HuH-7 (cell line): ENCODE results near the gene KRT16.
"Not testable (repeated sequence)": the region's sequence is repeated elsewhere in the genome, so short reads cannot be mapped to it uniquely, and the experiment has no call there.

ENCODE experiments used
- DNase-seq: peaks from one replicate; pipeline ENCODE4 v3.0.0; 2011; ENCODE audit warnings: low spot score

The KRT16 gene

DNA sequence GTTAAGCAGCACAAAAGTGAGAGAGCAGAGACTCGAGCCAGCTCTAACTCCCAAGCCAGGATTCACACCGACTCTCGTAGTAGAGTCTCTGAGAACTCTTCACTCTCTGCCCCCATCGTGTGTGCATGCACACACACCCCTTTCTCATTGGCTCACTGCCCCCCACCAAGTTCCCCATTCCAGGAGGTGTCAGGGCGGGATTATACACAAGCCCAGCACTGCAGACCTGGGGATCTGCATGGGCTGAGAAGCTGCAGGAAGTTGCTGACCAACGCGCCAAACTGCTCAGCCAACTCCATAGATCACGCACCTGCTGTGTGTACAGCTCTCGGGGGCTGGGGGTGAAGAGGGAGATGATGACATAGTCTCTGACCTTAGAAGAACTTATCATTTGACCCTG, 2.2 kb upstream of the KRT16 start:
- not testable (repeated sequence) for DNase-seq

- no peak for DNase-seq
These were observed 1.5 kb upstream of the KRT16 start for GRCh38 chr17:41614098-41614497.

DNA sequence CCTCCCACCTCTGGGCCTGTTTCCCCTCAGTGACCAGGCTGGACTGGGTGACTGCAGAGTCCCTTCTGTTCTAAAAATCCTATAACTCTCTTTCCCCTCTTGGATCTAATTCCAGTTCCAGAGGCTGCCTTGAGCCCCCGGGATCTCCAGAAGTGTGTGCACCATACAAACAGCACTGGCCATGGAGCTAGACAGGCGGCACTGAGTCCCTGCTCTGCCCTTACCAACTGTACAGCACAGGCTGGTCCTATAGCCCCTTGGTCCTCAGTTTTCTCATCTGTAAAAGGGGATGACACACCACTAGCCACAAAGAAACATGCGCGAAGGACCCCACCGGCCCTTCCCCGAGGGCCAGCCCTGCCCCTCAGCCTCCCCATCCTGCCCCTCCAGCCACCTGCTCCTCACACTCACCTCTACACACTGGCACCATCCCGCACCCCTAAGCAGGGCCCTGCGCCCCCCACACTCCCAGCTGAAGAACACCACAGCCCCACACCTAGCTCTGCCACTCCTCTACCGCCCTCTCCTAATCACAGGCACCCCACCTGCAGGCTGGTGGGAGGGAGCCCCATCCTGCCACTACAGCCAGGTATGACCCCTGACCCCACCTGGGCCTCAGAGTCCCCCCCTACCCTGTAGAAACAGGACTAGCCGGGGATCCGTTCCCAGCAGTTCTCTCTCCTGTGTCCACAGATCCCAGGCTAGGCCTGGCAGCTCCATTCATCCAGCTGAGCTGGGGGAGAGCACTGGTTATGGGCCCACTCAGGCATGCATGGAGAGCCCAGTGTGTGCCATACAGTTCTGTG, 913 bp upstream of the KRT16 start:
- no peak for DNase-seq

DNA sequence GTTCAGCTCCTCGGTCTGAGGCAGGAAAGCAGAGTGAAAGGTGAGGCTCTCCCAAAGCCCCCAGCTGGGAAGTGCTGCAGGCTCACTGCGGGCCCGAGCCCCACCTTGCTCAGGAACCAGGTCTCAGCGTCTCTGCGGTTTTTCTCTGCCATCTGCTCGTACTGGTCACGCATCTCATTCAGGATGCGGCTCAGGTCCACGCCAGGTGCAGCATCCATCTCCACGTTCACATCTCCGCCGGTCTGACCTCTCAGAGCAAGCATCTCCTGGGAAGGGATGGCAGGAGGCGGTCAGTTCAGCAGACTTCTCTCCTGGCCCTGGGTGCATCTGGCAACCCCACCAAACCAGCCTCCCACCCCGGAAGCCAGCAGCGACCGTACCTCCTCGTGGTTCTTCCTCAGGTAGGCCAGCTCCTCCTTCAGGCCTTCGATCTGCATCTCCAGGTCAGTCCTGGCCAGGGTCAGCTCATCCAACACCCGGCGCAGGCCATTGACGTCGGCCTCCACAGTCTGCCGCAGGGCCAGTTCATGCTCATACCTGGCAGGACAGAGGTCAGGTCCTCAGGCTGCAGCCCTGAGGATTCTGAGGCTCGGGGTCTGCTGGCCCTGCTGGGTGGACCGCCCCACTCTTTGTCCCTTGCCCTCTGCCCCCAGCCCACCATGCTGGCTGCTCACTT, 1.5 kb downstream of the KRT16 start:
- DNase-seq: no peak

DNA sequence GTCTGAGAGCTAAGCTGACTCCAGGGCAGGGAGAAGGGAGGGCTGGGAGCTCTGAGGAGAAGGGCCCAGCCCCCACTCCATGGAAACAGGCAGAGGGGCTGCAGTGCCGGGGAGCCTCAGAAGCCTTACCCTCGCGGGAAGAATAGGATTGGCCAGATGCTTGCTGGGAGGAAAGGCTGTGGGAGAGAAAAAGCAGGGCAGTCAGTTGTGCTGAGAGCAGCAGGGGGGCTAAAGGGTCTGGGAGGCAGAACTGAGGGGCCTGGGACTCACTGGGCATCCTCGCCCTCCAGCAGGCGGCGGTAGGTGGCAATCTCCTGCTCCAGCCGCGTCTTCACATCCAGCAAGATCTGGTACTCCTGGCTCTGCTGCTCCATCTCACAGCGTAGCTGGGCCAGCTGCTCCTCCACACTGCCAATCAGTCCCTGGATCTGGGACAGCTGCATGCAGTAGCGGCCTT, 2.5 kb downstream of the KRT16 start:
- DNase-seq: not testable (repeated sequence)

- not testable (repeated sequence) for DNase-seq
These were observed 5.6 kb downstream of the KRT16 start for GRCh38 chr17:41606930-41607329.

- no peak for DNase-seq
These were observed 10.0 kb downstream of the KRT16 start for GRCh38 chr17:41602524-41602923.

- no peak for DNase-seq
These were observed 12.2 kb downstream of the KRT16 start for GRCh38 chr17:41600318-41600717.

DNA sequence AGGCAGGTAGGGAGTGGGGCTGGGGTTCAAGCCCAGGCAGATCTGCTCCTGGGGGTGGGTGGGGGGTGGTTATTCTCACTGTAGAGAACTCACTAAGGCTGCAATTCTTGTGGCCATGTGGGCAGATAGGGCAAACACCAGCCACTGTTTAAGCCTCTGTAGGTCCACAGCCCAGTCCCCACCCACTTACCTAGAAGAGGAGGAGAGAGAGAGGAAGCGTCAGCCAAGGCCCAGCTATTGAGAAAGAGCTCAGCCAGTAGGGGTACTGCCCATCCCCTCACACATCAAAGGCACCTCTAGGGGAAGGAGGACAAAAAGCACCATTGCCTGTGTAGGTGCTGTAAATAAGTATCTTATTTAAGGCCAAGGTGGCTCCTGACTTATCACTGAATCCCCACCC, 12.9 kb downstream of the KRT16 start:
- DNase-seq: no peak

GRCh38 chr17:41595585-41595984, 17.0 kb downstream of the KRT16 start:
- DNase-seq: no peak

DNA sequence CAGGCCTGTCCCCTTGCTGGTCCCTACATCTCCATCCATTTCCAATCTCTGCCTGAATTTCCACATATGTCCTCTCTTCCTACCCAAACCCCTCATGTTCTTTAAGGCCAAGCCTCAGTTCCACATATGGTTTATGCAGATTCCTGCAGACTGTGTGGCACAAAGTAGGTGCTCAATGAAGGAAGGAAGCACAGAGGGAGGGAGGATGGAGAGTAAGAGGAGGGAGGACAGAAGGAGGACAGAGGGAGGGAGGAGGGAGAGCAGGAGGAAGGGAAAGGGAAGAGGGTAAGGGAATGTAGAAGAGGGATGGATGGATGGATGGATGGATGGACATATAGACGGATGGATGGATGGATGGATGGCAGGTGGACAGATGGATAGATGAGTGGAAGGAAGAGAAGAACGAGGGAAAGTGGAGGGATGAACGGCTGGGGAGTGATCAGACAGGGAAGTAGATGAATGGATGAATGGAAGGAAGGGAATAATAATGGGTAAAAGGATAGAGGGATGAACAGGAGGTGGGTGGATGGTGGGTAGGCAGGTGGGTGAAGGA, 18.1 kb downstream of the KRT16 start:
- no peak for DNase-seq

DNA sequence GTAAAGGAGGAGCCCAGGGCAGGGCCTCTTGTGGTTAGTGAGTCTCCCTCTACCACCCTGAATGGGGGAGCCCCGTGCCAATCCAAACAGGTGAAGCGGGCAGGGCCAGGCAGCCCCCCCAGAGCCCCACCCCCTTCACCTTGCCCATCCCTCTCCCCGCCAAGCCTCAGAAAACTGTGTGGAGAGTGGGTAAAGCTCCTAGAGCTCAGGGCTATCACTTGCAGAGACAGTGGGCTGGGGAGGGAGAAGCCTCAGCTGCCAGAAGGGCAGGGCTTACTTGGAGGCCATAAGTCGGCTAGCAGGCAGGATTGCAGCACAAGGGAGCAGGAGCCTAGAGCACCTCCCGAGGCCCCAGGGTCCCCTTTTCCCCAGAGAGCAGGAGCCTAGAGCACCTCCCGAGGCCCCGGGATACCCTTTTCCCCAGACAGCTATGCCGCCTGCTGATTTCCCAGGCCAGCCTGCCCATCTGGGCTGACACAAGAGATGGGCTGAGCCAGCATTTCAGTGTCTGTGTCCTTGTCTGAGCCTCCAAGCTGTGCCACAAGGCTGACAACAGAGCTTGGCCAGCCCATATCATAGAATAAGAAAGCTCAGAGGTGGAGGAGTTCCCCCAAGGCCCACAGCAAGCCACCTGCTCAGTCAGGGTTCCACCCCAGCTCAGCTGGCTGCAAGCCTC, 19.1 kb downstream of the KRT16 start:
- no peak for DNase-seq

GRCh38 chr17:41592601-41593305, 19.8 kb downstream of the KRT16 start:
- no peak for DNase-seq

GRCh38 chr17:41589301-41589700, 23.3 kb downstream of the KRT16 start:
- DNase-seq: no peak

DNA sequence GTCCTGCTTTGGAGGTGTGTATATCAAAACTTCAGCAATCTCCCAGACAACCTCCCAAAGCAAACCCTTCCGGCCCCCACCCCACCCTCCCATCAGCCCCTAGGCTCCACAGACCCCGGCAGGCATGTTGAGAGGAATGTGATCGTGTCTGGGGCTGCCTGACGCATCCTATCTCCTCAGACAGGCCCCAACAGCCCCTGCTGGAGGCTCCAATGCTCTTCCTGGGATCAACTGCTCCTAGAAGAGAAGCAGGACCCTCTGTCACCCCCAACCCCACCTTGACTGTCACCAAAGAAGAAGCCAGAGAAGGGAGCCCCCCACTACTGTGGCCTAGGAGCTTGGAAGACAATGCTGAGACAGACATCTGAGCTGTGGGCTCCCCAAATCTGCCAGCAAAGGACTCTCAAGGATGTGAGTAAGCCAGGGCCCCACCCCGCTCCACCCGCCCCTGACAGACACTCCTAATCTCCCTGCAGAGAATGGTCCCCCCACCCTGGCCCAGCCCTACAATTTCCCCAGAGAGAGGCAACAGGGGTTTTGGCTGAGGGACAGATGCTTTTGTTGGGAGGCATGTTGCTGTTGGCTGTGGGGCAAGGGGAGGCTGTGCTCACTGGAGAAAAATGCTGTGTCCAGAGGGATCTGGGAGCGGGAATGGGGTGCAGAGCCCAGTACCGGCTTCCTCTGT, 24.3 kb downstream of the KRT16 start:
- DNase-seq: no peak

DNA sequence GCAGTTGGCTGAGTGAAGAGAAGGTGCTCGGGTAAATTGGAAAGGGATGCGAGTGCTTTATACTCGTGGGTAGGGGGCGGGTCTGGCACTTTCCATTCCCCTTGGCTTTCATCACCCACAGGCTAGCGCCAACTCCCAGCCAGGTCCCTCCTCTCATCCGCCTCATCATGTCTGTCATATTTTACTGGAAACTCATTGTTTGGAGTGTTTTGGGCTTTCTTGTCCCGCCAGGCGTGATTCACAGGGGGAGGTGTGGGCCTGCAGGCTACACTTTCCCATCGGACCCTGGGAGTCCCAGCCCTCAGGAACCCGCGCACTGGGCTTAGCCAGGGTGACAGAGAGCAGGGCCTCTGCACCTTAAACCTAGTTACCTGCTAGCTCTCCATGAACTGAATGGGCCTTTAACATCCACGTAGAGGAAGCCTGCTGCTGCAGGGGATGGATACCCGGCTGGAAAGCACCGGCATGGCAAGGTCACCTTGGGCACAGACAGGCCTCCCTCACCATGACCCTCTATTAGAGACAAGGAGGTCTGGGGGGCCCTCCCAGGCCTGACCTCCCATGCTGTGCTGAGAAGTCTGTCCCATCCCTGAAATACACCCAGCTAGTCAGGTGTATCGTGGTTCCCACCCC, 25.6 kb downstream of the KRT16 start, which contains the start of gene KRT14:
TSS of gene KRT14 (minus strand) at position 33 of the 633 bp plus-strand sequence. CDS start 61 bp downstream, outside the sequence.
- no peak for DNase-seq

GRCh38 chr17:41585301-41586056, 27.1 kb downstream of the KRT16 start:
- no peak for DNase-seq

DNA sequence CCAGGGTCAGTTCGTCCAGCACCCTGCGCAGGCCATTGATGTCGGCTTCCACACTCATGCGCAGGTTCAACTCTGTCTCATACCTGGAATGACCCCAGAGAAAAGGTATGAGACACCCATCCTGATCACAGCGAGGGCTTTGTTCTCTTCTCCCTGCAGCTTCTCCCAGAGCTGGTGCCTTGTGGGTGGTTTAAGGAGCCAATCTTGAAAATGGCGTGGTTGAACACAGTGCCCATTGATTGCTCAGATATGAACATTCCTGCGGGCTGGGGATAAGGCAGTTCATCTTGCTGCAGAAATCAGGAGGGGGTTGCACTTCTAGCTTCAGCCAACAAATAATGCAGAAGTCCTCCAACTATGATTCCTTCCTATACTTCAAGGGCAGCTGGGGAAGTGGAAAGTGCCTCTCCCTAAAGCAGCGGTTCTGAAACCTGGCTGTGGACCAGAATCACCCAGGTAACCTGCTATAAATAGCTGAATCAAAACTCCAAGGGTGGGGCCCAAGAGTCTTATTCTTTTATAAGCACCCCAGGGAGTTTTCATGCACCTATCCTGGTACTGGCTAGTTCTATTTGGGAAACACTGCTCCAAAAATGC, 28.1 kb downstream of the KRT16 start:
- not testable (repeated sequence) for DNase-seq
